Testis (tissue), 3 donors: Measurements from ENCODE around the gene BCL11B. TPM values are rescaled to one million over a fixed set of nuclear protein-coding genes. Genes with fewer than 3 reads are reported as not detected.
A peak's percentile ranks its signal among the peaks of the same experiment; 100 is the strongest.

Experiments
- DNase-seq: peaks from one replicate; pipeline ENCODE4 v3.0.0-alpha.2; 2019
- H3K27ac ChIP-seq, 2 donors: fragments of 200-600 bp; sonication (generic); one replicate each; pipeline ENCODE4 v1.5.1; 2019
- H3K27me3 ChIP-seq: fragments of 200-600 bp; sonication (generic); one replicate; pipeline ENCODE4 v1.5.1; 2019
- H3K36me3 ChIP-seq: fragments of 200-600 bp; sonication (generic); one replicate; pipeline ENCODE4 v1.5.1; 2017; ENCODE audit warnings: low read depth; ENCODE audit errors: missing control alignments
- H3K4me1 ChIP-seq: fragments of 200-600 bp; sonication (generic); one replicate; pipeline ENCODE4 v1.5.1; 2019
- H3K4me3 ChIP-seq, 2 donors: fragments of 200-600 bp; sonication (generic); one replicate each; pipeline ENCODE4 v1.5.1; 2017 to 2019
- H3K9me3 ChIP-seq: fragments of 200-600 bp; sonication (generic); one replicate; pipeline ENCODE4 v1.5.1; 2017
- POLR2A ChIP-seq: fragments of 450-650 bp; IDR thresholded peaks from one replicate; pipeline ENCODE4 v1.6.1; 2017; ENCODE audit warnings: antibody characterized with exemption, mild to moderate bottlenecking, moderate library complexity
- whole genome bisulfite sequencing, 2 donors: methylation state at CpG; one replicate each; pipeline ENCODE4 v1.1.5; 2018; 5-methylcytosine and 5-hydroxymethylcytosine counted together
- intact Hi-C: fragments of 100-400 bp; cut with DNase I; formaldehyde crosslinking; loops from one replicate; pipeline ENCODE4 v1.15.1; 2023; ENCODE audit warnings: low total_unique reads
- polyA plus RNA-seq: library from polyadenylated mRNA; stranded (reverse); fragments of 350-450 nt; fragmentation: Illumina TruSeq; extraction: RNeasy Lipid Tissue Mini Kit (QIAGEN cat#74804); gene quantifications from one replicate; pipeline ENCODE4 v1.2.3, GENCODE V29; 2014; ENCODE audit warnings: low read depth, low replicate concordance; ENCODE audit not compliant: insufficient read depth
- total RNA-seq, 2 donors: library from RNA; depleted of rRNA; stranded (reverse); fragments of >200 nt; gene quantifications; one replicate each; pipeline ENCODE4 v1.2.3, GENCODE V29; 2016
- TF ChIP-seq, protein P1 (sequence below), 3 experiments: fragments of 450-650 bp in 2 of 3; fragments of 200-600 bp in 1 of 3; sonication (generic) in 1 of 3; IDR thresholded peaks; one replicate each; pipeline ENCODE4 v1.5.1; 2016 to 2019; ENCODE audit warnings: antibody characterized with exemption in 3 of 3, mild to moderate bottlenecking in 2 of 3, moderate library complexity in 1 of 3

BCL11B gene
- total and polyA plus RNA-seq, 3 donors from 2014 or later, result 0.96 to 4.7 (median 4.4) TPM

DNA sequence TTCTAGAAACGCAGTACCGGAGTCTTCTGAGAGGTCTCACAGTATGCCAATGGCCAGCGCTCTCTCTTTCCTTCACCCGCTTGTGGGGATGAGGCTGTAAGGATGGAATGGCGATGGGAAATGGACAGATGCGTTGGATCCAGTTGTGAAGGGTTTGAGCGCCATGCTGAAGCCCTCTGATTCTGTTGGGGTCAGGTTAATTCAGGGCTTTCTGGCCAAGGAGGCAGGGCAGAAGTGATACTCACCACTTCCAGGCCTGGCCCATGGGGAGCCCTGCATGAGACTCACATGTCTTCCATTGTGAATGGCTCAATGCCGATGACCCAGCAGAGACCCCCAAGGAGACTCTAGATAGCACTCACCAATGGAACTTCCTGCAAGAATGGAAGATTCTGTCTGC is 114.3 kb downstream of the BCL11B start:
- H3K36me3 ChIP-seq, result no peaks in the 10 kb centered on the region
- no peaks in the 10 kb centered on the region for H3K9me3 ChIP-seq
- WGBS, 2 donors, result 97 to 100% methylated on average over 8 of the region's 8 CpGs
- TF ChIP-seq, protein P1, sequence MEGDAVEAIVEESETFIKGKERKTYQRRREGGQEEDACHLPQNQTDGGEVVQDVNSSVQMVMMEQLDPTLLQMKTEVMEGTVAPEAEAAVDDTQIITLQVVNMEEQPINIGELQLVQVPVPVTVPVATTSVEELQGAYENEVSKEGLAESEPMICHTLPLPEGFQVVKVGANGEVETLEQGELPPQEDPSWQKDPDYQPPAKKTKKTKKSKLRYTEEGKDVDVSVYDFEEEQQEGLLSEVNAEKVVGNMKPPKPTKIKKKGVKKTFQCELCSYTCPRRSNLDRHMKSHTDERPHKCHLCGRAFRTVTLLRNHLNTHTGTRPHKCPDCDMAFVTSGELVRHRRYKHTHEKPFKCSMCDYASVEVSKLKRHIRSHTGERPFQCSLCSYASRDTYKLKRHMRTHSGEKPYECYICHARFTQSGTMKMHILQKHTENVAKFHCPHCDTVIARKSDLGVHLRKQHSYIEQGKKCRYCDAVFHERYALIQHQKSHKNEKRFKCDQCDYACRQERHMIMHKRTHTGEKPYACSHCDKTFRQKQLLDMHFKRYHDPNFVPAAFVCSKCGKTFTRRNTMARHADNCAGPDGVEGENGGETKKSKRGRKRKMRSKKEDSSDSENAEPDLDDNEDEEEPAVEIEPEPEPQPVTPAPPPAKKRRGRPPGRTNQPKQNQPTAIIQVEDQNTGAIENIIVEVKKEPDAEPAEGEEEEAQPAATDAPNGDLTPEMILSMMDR (IDR thresholded peaks at IDR 0.05), result no peak
- TF ChIP-seq POLR2A, result no peak
- H3K27ac ChIP-seq, result no peak overlapping the region
- no peak overlapping the region for H3K4me3 ChIP-seq
- no peaks in the 10 kb centered on the region for H3K27me3 ChIP-seq
- DNase-seq, result no peak
- H3K4me1 ChIP-seq, result no peaks in the 10 kb centered on the region
- intact Hi-C loops, result no loop called here

- 84 to 90% methylated on average over 7 to 8 of the region's 8 CpGs for WGBS, 2 donors
- no peak for DNase-seq
- H3K4me3 ChIP-seq, result no peak overlapping the region
These were observed 114.8 kb downstream of the BCL11B start for GRCh38 chr14:99157246-99157645.

DNA sequence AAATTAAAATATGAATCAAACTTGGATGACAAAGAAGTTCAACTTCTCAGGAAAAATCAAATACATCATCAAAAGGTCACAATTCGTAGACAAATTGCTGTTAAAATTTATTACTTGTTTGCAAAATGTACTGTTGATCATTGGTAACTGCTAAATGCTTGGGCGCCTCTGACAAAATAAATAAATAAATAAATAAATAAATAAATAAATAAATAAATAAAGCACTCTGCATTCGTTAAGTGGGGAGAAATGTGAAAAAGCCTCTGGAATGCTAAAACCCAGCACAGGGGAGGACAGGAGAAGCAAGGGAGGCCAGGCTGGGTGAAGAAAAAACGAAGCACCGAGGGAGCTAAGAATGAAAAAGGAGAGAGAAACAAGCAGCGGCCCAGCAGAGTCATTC is 115.2 kb downstream of the BCL11B start:
- H3K27me3 ChIP-seq, result no peaks in the 10 kb centered on the region
- 81 to 83% methylated on average over 6 of the region's 6 CpGs for WGBS, 2 donors
- H3K27ac ChIP-seq, result no peak overlapping the region
- DNase-seq, result peak; percentile 7
- H3K4me1 ChIP-seq, result no peaks in the 10 kb centered on the region
- H3K4me3 ChIP-seq, result no peak overlapping the region
- no peaks in the 10 kb centered on the region for H3K9me3 ChIP-seq
- intact Hi-C loops, result no loop called here
- H3K36me3 ChIP-seq, result no peaks in the 10 kb centered on the region
- no peak for TF ChIP-seq POLR2A

More at GRCh38 chr14:99157246-99157645, 114.8 kb downstream of the BCL11B start:
- intact Hi-C loops, result no loop called here
- Histone ChIP-seq H3K9me3 (no peaks in the 10 kb centered on the region), H3K27me3 (no peaks in the 10 kb centered on the region), H3K4me1 (no peaks in the 10 kb centered on the region), H3K36me3 (no peaks in the 10 kb centered on the region), H3K27ac (no peak overlapping the region)
- TF ChIP-seq, protein P1 (IDR thresholded peaks at IDR 0.05), result no peak
- no peak for TF ChIP-seq POLR2A

- H3K9me3 ChIP-seq, result no peaks in the 10 kb centered on the region
- DNase-seq, result peak; percentile 1
These were observed 115.9 kb downstream of the BCL11B start for GRCh38 chr14:99156090-99156425.

DNA sequence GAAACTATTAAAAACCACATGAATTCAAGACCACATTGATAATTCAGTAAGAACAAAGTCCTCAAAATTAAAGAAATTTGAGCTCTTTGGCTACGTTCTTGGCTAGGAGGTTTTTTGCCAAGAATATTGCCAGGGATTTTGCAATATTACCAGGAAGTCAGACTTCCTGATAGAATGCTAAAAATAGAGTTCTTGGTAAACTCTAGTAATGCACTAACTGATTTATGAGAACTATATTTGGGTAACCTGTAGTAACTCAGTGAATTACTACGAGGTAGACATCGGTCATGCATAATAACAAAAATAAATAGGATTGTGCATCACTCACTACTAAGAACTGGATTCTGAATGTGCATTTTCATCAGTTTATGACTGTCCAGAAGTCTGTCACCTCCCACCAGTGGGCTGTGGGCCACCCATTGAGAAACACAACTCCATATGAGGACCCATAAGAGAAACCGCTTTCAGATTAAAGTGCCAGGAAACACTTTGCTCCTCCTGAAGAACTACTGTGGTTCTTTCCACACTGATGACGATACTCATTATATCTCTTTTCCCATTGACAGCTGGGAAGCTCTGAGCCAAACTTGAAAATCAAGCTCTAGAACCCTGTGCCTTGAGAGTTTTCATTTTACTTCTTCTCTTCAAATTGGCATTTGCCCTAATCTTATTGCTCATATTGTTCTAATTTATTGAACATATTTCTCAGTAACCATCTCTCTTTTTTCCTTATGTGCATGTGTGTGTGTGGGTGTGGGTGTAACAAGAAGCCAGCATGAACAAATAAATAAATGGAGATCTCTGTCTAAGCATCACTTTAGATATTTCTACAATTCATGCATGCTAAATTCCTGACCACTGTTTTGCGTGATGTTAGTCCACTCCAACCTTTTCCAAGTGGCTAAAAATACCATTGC is 116.6 kb downstream of the BCL11B start:
- Histone ChIP-seq H3K4me1 (no peaks in the 10 kb centered on the region), H3K4me3 (no peak overlapping the region), H3K27ac (no peak overlapping the region), H3K27me3 (no peaks in the 10 kb centered on the region), H3K36me3 (no peaks in the 10 kb centered on the region), H3K9me3 (no peaks in the 10 kb centered on the region)
- TF ChIP-seq, protein P1 (IDR thresholded peaks at IDR 0.05), result no peak
- TF ChIP-seq POLR2A, result no peak
- 82 to 83% methylated on average over 6 of the region's 6 CpGs for WGBS, 2 donors
- no peak for DNase-seq
- intact Hi-C loops, result no loop called here

More at GRCh38 chr14:99156090-99156425, 115.9 kb downstream of the BCL11B start:
- intact Hi-C loops, result no loop called here
- Histone ChIP-seq H3K27me3 (no peaks in the 10 kb centered on the region), H3K27ac (no peak overlapping the region), H3K4me3 (no peak overlapping the region), H3K4me1 (no peaks in the 10 kb centered on the region), H3K36me3 (no peaks in the 10 kb centered on the region)
- WGBS, 2 donors, result 57 to 69% methylated on average over 7 of the region's 7 CpGs
- no peak for TF ChIP-seq POLR2A
- TF ChIP-seq, protein P1 (IDR thresholded peaks at IDR 0.05), result no peak
